Hepatic stellate cell (primary cell): Measurements from ENCODE around the gene ALG6.
"Not testable (repeated sequence)": the region's sequence is repeated elsewhere in the genome, so short reads cannot be mapped to it uniquely, and the experiment has no call there.

ENCODE experiments used
- DNase-seq: peaks from one replicate; pipeline ENCODE4 v3.0.0; 2011; ENCODE audit warnings: low spot score

The ALG6 gene

DNA sequence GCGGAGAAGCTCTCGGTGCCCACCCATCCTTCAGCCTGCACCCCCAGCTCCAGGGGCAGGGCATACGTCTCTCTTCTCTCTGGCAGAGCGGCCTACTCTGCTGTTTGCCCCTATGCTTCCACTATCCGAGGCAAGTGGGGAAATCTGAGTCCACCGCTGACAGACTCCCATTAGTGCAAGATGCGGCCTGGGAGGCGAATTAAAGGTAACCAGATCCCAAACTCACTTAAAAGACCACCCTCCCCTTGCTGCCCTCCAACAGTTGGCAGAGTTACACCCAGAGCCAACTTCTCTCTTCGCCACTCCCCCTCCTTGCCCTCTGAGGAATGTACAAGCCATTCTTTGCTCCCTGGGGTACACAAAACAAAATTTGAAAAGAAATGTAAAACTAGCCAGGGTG is 38.6 kb upstream of the ALG6 start:
- no peak for DNase-seq

- no peak for DNase-seq
These were observed 37.7 kb upstream of the ALG6 start for GRCh38 chr1:63329621-63330330.

DNA sequence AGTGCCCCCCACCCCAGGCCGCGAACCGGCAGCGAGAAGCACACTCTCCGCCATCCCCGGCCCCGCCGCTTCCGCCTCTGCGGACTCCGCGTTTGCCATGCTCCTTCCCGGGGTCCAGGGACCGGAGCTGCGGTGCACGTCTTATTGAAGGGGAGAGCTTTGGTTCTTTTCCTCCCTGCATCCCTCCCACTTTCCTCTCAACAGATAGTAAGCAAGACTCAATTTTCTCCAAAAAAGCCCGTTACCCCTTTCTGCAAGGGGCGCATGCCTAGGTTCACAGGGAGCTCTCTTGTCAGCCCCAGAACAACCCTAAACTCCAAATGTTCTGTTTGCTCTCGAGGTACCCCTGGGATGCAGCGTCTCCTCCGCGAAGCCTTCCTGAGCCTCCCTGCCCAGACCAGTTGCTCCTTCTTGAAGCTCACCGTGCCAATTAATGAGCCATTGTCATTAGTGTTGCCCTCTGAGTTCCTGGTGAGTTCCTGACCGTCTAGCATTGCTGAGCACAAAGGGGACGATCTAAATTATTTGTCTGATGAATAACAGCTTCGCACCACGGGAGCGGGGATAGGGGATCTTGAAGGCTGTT is 37.0 kb upstream of the ALG6 start:
- DNase-seq = no peak

- DNase-seq = no peak
These were observed 25.0 kb upstream of the ALG6 start for GRCh38 chr1:63342402-63342801.

- DNase-seq = no peak
These were observed 23.5 kb upstream of the ALG6 start for GRCh38 chr1:63343922-63344321.

DNA sequence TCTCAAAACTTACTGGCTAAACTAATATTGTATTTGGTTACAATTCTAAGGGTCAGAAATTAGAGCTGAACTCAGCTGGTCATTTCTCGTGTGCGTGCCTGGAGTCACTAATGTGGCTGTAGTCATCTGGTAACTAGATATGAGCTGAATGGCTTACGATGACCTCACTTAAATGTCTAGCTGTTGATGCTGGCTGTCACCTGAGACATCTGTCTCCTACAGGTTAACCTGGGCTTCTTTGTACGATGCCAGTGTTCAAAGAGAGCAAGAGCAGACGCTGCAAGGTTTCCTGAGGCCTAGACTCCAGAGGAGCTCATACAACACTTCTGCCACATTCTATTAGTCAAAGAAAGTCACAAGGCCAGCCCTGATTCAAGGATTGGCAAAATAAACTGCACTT is 17.1 kb upstream of the ALG6 start:
- no peak for DNase-seq

- no peak for DNase-seq
These were observed 14.7 kb upstream of the ALG6 start for GRCh38 chr1:63352736-63353135.

GRCh38 chr1:63356234-63356633 is 11.2 kb upstream of the ALG6 start:
- DNase-seq = not testable (repeated sequence)

- no peak for DNase-seq
These were observed 7.9 kb upstream of the ALG6 start for GRCh38 chr1:63359561-63359960.

- no peak for DNase-seq
These were observed 5.4 kb upstream of the ALG6 start for GRCh38 chr1:63362073-63362472.

GRCh38 chr1:63362578-63362977 is 4.8 kb upstream of the ALG6 start:
- no peak for DNase-seq

DNA sequence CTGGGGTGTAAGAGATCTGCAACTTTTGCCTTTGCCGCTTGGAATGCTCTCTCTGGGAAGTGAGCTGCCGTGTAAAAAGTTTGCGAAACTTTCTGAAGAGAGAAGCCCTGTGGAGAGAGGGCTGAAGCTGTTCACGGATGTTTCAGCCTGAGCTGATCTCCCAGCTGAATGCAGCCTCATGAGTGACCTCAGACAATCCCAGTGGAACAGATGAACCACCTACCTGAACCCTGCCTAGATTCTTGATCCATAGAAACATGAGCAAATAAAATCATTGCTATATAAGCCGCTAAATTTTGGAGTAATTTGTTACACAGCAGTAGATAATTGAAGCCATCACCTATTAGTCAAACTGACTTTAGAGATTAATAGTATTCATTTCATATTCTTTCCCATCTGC is 4.4 kb upstream of the ALG6 start:
- no peak for DNase-seq

- DNase-seq = no peak
These were observed 566 bp upstream of the ALG6 start for GRCh38 chr1:63366908-63367214.

GRCh38 chr1:63368131-63368530 is 704 bp downstream of the ALG6 start:
- peak; percentile 9 for DNase-seq

DNA sequence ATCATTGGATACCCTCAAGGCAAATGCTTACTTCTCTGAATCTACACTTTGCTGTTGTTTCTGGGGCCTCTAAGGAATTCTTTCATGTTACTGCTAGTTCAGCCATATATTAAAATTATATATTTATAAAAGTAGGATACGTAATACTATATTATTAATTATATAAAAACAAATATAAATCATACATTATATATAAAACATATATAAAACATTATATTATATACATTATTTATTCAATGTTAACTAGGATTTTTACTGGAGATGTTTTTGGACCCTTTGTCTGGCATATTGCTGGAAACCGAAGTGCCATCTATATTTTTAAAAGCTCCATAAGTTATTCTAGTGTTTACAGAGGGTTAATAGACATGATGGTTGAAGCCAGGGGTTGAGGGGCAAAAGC is 12.2 kb downstream of the ALG6 start:
- DNase-seq = no peak

- DNase-seq = no peak
These were observed 14.3 kb downstream of the ALG6 start for GRCh38 chr1:63381741-63382140.

DNA sequence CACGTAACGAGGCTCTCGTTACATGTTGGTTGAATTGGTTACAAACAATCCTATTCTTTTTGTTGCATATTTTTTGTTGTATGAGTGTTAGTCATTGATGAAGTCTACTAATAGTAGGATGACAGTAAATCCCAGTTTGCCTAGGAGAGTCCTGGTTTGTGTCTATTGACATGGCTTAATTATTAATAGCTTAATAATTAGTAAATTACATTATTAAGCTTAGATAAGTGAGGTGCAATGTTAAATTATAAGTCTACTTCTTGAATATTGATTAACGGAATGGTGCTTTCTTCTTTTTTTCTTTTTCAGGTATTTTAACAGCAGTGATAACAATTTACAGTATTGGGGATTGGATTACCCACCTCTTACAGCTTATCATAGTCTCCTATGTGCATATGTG is 34.5 kb downstream of the ALG6 start:
- no peak for DNase-seq

DNA sequence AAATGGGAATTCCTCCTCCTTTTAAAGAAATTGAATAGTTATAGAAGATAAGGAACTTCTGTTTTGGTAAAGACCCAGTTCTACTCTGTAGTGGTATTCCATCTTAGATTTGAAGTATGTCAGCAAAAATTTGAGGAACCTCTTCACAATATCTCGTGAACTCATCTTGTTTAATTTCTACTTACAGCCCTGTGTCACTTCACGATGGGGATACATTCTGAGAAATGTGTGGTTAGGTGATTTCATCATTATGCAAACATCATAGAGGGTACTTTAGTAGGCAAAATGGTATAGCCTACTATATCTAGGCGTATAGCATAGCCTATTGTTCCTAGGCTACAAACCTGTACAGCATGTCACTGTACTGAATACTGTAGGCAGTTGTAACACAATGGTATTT is 36.0 kb downstream of the ALG6 start:
- DNase-seq = no peak

GRCh38 chr1:63405021-63405420 is 37.6 kb downstream of the ALG6 start:
- DNase-seq = no peak

- DNase-seq = no peak
These were observed 38.6 kb downstream of the ALG6 start for GRCh38 chr1:63405987-63406386.

GRCh38 chr1:63407002-63407401 is 39.6 kb downstream of the ALG6 start:
- no peak for DNase-seq

GRCh38 chr1:63408331-63408730 is 40.9 kb downstream of the ALG6 start:
- DNase-seq = no peak

- DNase-seq = no peak
These were observed 43.6 kb downstream of the ALG6 start for GRCh38 chr1:63411066-63411465.

DNA sequence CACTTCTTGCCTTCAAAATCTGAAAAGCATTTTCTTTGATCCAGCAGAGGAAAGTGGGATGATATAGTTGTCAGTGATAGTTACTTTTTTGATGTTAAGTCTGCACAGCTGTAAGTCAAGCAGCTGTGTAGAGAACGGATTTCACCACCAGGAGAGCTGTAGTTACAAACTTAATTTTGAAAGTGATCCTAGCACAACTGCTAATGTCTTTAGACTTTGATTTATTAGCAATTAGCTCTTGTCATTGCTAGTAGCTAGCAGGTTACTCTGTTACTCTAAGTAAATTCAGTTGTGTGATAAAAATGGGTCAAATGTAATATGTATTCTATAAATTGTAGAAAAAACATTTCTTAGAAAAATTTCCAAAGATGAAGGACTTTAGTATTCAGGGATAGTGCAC is 46.0 kb downstream of the ALG6 start:
- no peak for DNase-seq
